Peyer's patch (tissue), 4 donors: ENCODE measurements around the gene KRTAP4-3. TPM values are rescaled to one million over a fixed set of nuclear protein-coding genes. Genes with fewer than 3 reads are reported as not detected.

Source experiments
- DNase-seq, 3 donors: peaks; one replicate each; pipeline ENCODE4 v3.0.0-alpha.2; 2017 to 2019
- H3K27ac ChIP-seq, 4 donors: fragments of 200-600 bp; sonication (generic); one replicate each; pipeline ENCODE4 v1.5.1; 2016 to 2019
- H3K27me3 ChIP-seq, 2 donors: fragments of 200-600 bp; sonication (generic); one replicate each; pipeline ENCODE4 v1.5.1; 2019
- H3K36me3 ChIP-seq, 3 donors: fragments of 200-600 bp; sonication (generic); one replicate each; pipeline ENCODE4 v1.5.1; 2016 to 2019
- H3K4me1 ChIP-seq, 4 donors: fragments of 200-600 bp; sonication (generic); one replicate each; pipeline ENCODE4 v1.5.1; 2016 to 2019
- H3K4me3 ChIP-seq, 4 donors: fragments of 200-600 bp; sonication (generic); 1 replicate in 3 of 4; 2 replicates in 1 of 4; pipeline ENCODE4 v1.5.1; 2016 to 2019; ENCODE audit warnings: mild to moderate bottlenecking in 1 of 4
- H3K9me3 ChIP-seq, 4 donors: fragments of 200-600 bp; sonication (generic); one replicate each; pipeline ENCODE4 v1.5.1; 2016 to 2019; ENCODE audit warnings: mild to moderate bottlenecking in 1 of 4
- CTCF ChIP-seq, 6 experiments: fragments of 450-650 bp in 4 of 6; fragments of 200-600 bp in 2 of 6; sonication (generic) in 1 of 6; IDR thresholded peaks; one replicate each; pipeline ENCODE4 v1.5.1; 2017 to 2019; ENCODE audit warnings: antibody characterized with exemption in 6 of 6, mild to moderate bottlenecking in 3 of 6, moderate library complexity in 1 of 6
- POLR2A ChIP-seq, 2 donors: fragments of 450-650 bp; IDR thresholded peaks; one replicate each; pipeline ENCODE4 v1.5.1; 2017; ENCODE audit warnings: antibody characterized with exemption in 2 of 2, mild to moderate bottlenecking in 2 of 2, moderate library complexity in 2 of 2
- total RNA-seq, 4 donors: library from RNA; depleted of rRNA; stranded (reverse); fragments of >200 nt; gene quantifications; one replicate each; pipeline ENCODE4 v1.1.0, GENCODE V29; 2016

KRTAP4-3 gene
- not detected for total RNA-seq

- no peaks in the 10 kb centered on the region for H3K9me3 ChIP-seq
- no peak within 1 kb of the TSS for H3K27ac ChIP-seq
- no peak for TF ChIP-seq POLR2A (IDR thresholded peaks at IDR 0.05)
- no peak for TF ChIP-seq CTCF (IDR thresholded peaks at IDR 0.05)
- no peaks in the 10 kb centered on the region for H3K27me3 ChIP-seq
- DNase-seq, result no peak
- no peak within 1 kb of the TSS for H3K4me3 ChIP-seq
- H3K4me1 ChIP-seq, result no peaks in the 10 kb centered on the region
- H3K36me3 ChIP-seq, result no peaks in the 10 kb centered on the region
Measured at GRCh38 chr17:41168121-41168520, at the start of gene KRTAP4-3. Gene KRTAP4-3 (minus strand): TSS chr17:41168221. CDS start chr17:41168172, 49 bp downstream.

- no peaks in the 10 kb centered on the region for H3K9me3 ChIP-seq
- H3K4me1 ChIP-seq, result no peaks in the 10 kb centered on the region
- H3K27me3 ChIP-seq, result no peaks in the 10 kb centered on the region
- DNase-seq, result no peak
- no peak overlapping the region for H3K4me3 ChIP-seq
- no peaks in the 10 kb centered on the region for H3K36me3 ChIP-seq
- TF ChIP-seq POLR2A (IDR thresholded peaks at IDR 0.05), result no peak
- TF ChIP-seq CTCF (IDR thresholded peaks at IDR 0.05), result no peak
- no peak overlapping the region for H3K27ac ChIP-seq
Measured at GRCh38 chr17:41215681-41216080, 47.7 kb upstream of the KRTAP4-3 start.

GRCh38 chr17:41212524-41213169, 44.6 kb upstream of the KRTAP4-3 start:
- no peaks in the 10 kb centered on the region for H3K36me3 ChIP-seq
- no peaks in the 10 kb centered on the region for H3K9me3 ChIP-seq
- DNase-seq, result peak in 1 of 3 donors; percentile 49
- H3K27ac ChIP-seq, result no peak overlapping the region
- H3K4me1 ChIP-seq, result no peaks in the 10 kb centered on the region
- H3K27me3 ChIP-seq, result no peaks in the 10 kb centered on the region
- TF ChIP-seq CTCF (IDR thresholded peaks at IDR 0.05), result no peak
- TF ChIP-seq POLR2A (IDR thresholded peaks at IDR 0.05), result no peak
- H3K4me3 ChIP-seq, result no peak overlapping the region

- Histone ChIP-seq H3K27ac (no peak overlapping the region), H3K27me3 (no peaks in the 10 kb centered on the region), H3K4me1 (no peaks in the 10 kb centered on the region), H3K4me3 (no peak overlapping the region), H3K9me3 (no peaks in the 10 kb centered on the region), H3K36me3 (no peaks in the 10 kb centered on the region)
- DNase-seq, result peak in 1 of 3 donors; percentile 51
- TF ChIP-seq CTCF (IDR thresholded peaks at IDR 0.05) (no peak), POLR2A (IDR thresholded peaks at IDR 0.05) (no peak)
Measured at GRCh38 chr17:41211845-41212466, 43.9 kb upstream of the KRTAP4-3 start.

GRCh38 chr17:41199421-41200078, 31.5 kb upstream of the KRTAP4-3 start:
- no peak overlapping the region for H3K4me3 ChIP-seq
- no peaks in the 10 kb centered on the region for H3K36me3 ChIP-seq
- TF ChIP-seq CTCF (IDR thresholded peaks at IDR 0.05) (no peak), POLR2A (IDR thresholded peaks at IDR 0.05) (no peak)
- no peaks in the 10 kb centered on the region for H3K9me3 ChIP-seq
- no peak overlapping the region for H3K27ac ChIP-seq
- H3K4me1 ChIP-seq, result no peaks in the 10 kb centered on the region
- H3K27me3 ChIP-seq, result no peaks in the 10 kb centered on the region
- DNase-seq, result no peak
